ENCODE data around the gene KCNIP1. TPM values are rescaled to one million over a fixed set of nuclear protein-coding genes. Genes with fewer than 3 reads are reported as not detected.

KCNIP1 gene
- total and polyA plus RNA-seq, 9 of the 15 experiments (the other 6 are each of a cell fraction or from before 2014, with no cell fraction given): not detected

- no peaks in the 10 kb centered on the region for H3K27me3 ChIP-seq (ENCODE audit: control insufficient read depth in 2 of 2, insufficient read depth in 2 of 2, low read length in 2 of 2)
- FAIRE-seq (no peak), DNase-seq (ENCODE audit: extremely low read depth in 1 of 4, low spot score in 3 of 4) (no peak), ATAC-seq (no peak)
- H3K36me3 ChIP-seq (ENCODE audit: control insufficient read depth, insufficient read depth, low read length): no peaks in the 10 kb centered on the region
- no peak overlapping the region for H3K27ac ChIP-seq (ENCODE audit: extremely low read depth, low read depth, low read length)
- BruUV-seq (replicated peaks): no TSS peak
- no peaks in the 10 kb centered on the region for H3K9me1 ChIP-seq (ENCODE audit: control insufficient read depth, insufficient read depth, low read length)
- POLR2A ChIA-PET: no interaction called here
- H2AFZ ChIP-seq (ENCODE audit: low read depth, low read length): no peak overlapping the region
- in situ Hi-C loops (cut with MboI) (no loop called here), intact Hi-C loops (cut with micrococcal nuclease) (no loop called here)
- H3K9ac ChIP-seq (ENCODE audit: insufficient read depth in 1 of 2, low read depth in 2 of 2, low read length in 2 of 2): no peak overlapping the region
- no peak overlapping the region for H3K4me3 ChIP-seq
- no peaks in the 10 kb centered on the region for H3K4me1 ChIP-seq (replicated peaks in 1 of 2; ENCODE audit: control insufficient read depth in 2 of 2, insufficient read depth in 2 of 2, low read length in 2 of 2)
- 0% methylated on average over 1 of the region's 1 CpG for WGBS (ENCODE audit: insufficient coverage, low coverage, missing lambda C conversion rate)
- H4K20me1 ChIP-seq (replicated peaks; ENCODE audit: control insufficient read depth, insufficient read depth, low read length): no peaks in the 10 kb centered on the region
- H3K4me2 ChIP-seq (ENCODE audit: insufficient read depth, low read length): no peak overlapping the region
- no peaks in the 10 kb centered on the region for H3K79me2 ChIP-seq (ENCODE audit: control insufficient read depth, insufficient read depth, low read length)
- H3K9me3 ChIP-seq (replicated peaks; ENCODE audit: control insufficient read depth, insufficient read depth, low read depth, low read length): no peaks in the 10 kb centered on the region
- CTCF ChIA-PET (ENCODE audit: low intra/inter-chr PET ratio): no interaction called here
- TF ChIP-seq KAT7 (CRISPR knock-in tag; IDR thresholded peaks at IDR 0.05; ENCODE audit: borderline replicate concordance): no peak
- TF ChIP-seq THRAP3 (IDR thresholded peaks at IDR 0.05; ENCODE audit: borderline replicate concordance): no peak
- TF ChIP-seq, protein P1, sequence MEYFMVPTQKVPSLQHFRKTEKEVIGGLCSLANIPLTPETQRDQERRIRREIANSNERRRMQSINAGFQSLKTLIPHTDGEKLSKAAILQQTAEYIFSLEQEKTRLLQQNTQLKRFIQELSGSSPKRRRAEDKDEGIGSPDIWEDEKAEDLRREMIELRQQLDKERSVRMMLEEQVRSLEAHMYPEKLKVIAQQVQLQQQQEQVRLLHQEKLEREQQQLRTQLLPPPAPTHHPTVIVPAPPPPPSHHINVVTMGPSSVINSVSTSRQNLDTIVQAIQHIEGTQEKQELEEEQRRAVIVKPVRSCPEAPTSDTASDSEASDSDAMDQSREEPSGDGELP (CRISPR knock-in tag; IDR thresholded peaks at IDR 0.05; ENCODE audit: borderline replicate concordance): no peak
- TF ChIP-seq, protein P2, sequence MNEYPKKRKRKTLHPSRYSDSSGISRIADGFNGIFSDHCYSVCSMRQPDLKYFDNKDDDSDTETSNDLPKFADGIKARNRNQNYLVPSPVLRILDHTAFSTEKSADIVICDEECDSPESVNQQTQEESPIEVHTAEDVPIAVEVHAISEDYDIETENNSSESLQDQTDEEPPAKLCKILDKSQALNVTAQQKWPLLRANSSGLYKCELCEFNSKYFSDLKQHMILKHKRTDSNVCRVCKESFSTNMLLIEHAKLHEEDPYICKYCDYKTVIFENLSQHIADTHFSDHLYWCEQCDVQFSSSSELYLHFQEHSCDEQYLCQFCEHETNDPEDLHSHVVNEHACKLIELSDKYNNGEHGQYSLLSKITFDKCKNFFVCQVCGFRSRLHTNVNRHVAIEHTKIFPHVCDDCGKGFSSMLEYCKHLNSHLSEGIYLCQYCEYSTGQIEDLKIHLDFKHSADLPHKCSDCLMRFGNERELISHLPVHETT (CRISPR knock-in tag; conservative IDR thresholded peaks at IDR 0.05 in 1 of 2, IDR thresholded peaks at IDR 0.05 in 1 of 2): no peak
- TF ChIP-seq, protein P3, sequence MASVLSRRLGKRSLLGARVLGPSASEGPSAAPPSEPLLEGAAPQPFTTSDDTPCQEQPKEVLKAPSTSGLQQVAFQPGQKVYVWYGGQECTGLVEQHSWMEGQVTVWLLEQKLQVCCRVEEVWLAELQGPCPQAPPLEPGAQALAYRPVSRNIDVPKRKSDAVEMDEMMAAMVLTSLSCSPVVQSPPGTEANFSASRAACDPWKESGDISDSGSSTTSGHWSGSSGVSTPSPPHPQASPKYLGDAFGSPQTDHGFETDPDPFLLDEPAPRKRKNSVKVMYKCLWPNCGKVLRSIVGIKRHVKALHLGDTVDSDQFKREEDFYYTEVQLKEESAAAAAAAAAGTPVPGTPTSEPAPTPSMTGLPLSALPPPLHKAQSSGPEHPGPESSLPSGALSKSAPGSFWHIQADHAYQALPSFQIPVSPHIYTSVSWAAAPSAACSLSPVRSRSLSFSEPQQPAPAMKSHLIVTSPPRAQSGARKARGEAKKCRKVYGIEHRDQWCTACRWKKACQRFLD (CRISPR knock-in tag; IDR thresholded peaks at IDR 0.05): no peak
- no peak for TF ChIP-seq PCBP2 (IDR thresholded peaks at IDR 0.05; ENCODE audit: low read depth, low read length, poor library complexity, severe bottlenecking)
- no peak for TF ChIP-seq MCM2 (IDR thresholded peaks at IDR 0.05; ENCODE audit: low read depth)
- TF ChIP-seq TEAD2 (tag; IDR thresholded peaks at IDR 0.05): no peak
- no peak for TF ChIP-seq TCF7L2 (IDR thresholded peaks at IDR 0.05; ENCODE audit: low read depth, low read length)
- TF ChIP-seq, protein P4, sequence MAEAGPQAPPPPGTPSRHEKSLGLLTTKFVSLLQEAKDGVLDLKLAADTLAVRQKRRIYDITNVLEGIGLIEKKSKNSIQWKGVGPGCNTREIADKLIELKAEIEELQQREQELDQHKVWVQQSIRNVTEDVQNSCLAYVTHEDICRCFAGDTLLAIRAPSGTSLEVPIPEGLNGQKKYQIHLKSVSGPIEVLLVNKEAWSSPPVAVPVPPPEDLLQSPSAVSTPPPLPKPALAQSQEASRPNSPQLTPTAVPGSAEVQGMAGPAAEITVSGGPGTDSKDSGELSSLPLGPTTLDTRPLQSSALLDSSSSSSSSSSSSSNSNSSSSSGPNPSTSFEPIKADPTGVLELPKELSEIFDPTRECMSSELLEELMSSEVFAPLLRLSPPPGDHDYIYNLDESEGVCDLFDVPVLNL (CRISPR knock-in tag; IDR thresholded peaks at IDR 0.05; ENCODE audit: low read depth): no peak
- no peak for TF ChIP-seq PPARD (CRISPR knock-in tag; IDR thresholded peaks at IDR 0.05)
- TF ChIP-seq EWSR1 (IDR thresholded peaks at IDR 0.05; ENCODE audit: borderline replicate concordance, low read depth, partially characterized antibody): no peak
- no peak for TF ChIP-seq LCOR (CRISPR knock-in tag; IDR thresholded peaks at IDR 0.05)
- no peak for TF ChIP-seq SP2 (IDR thresholded peaks at IDR 0.05; ENCODE audit: extremely low read depth, low read depth, low read length, poor library complexity, severe bottlenecking)
- TF ChIP-seq DMBX1 (CRISPR knock-in tag; IDR thresholded peaks at IDR 0.05; ENCODE audit: borderline replicate concordance): no peak
- TF ChIP-seq ZNF655 (CRISPR knock-in tag; IDR thresholded peaks at IDR 0.05): no peak
Measured at GRCh38 chr5:170731052-170731451, 227.2 kb downstream of the KCNIP1 start.
